Right lung (tissue), 5 donors: ENCODE data around the gene SERPINA3. TPM values are rescaled to one million over a fixed set of nuclear protein-coding genes. Genes with fewer than 3 reads are reported as not detected.

Experiments
- DNase-seq, 2 donors: peaks; one replicate each; pipeline ENCODE4 v3.0.0-alpha.2; 2013
- polyA plus RNA-seq, 5 donors: library from polyadenylated mRNA; unstranded; fragments of 120-200 nt; gene quantifications; one replicate each; pipeline versions ENCODE4 v1.2.1 to v1.2.3, GENCODE V29; 2013; ENCODE audit warnings: inconsistent platforms in 1 of 5, low replicate concordance in 1 of 5; ENCODE audit not compliant: insufficient read length in 5 of 5, insufficient read depth in 1 of 5

The SERPINA3 gene
- polyA plus RNA-seq, 5 donors: 1.0 to 2.4 (median 1.5) TPM

- DNase-seq: no peak
Measured at GRCh38 chr14:94654071-94654861, 42.1 kb downstream of the SERPINA3 start.

DNA sequence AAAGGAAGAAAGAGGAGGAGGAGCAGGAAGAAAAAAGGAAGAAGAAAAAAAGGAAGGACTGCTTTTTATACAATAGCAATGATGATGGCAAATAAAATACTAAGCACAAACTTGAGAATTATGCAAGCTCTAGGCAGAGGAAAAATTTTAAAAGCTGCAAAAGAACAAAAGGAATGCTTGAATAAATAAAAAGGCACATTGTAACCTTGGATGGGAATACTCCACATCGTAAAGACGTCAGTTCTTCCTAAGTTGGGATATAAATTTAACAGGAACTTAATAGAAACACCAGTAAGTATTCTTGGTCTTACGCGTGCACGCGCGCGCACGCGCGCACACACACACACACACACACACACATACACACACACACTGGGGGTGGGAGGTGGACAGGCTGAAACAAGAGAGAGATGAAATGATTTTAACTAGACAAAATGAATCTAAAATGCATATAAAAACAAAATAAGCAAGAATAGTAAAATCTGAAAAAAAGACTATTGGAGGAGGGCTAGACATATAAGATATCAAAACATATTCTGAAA, 43.0 kb downstream of the SERPINA3 start:
- DNase-seq: no peak

- no peak for DNase-seq
Measured at GRCh38 chr14:94656043-94656442, 43.9 kb downstream of the SERPINA3 start.

DNA sequence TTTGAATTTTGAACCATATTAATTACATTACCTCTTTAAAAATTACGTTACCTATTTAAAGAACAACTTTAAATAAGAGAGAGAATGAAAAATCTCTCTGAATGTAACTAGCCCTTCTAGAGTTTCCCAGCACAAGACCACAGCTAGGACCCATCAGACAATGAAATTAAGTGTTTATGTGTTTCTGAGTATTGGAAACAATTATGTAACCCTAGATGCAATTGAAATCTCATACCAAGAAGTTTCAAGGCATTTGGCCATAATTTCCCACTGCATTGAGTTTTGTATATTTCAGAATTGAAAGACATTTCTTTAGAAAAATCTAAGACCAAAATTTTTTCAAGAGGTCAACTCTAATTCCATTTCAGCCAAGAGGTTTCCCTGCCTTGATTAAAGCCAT, 47.1 kb downstream of the SERPINA3 start:
- DNase-seq: peak in 1 of 2 donors; percentile 54

- DNase-seq: no peak
Measured at GRCh38 chr14:94659901-94660300, 47.7 kb downstream of the SERPINA3 start.

GRCh38 chr14:94660306-94660946, 48.2 kb downstream of the SERPINA3 start:
- DNase-seq: no peak

DNA sequence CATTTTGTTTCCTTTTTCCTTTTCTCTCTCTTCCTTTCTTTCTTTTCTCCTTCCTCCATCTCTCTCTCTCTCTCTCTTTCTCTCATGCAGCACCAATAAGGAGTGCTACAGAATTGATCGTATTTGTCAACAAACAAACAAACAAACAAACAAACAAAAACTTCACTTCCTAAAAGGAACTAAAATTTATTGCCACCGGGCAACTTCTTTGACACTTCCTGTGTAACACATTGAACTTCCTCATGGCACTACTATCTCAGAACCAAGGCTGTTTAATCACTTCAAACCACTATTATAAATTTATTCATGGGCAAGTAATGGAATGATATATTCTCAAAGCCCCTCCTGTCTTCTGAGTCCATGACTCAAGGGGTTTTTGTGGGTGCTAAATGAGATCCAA, 51.3 kb downstream of the SERPINA3 start:
- no peak for DNase-seq

GRCh38 chr14:94663965-94664704, 51.9 kb downstream of the SERPINA3 start:
- DNase-seq: no peak

GRCh38 chr14:94665121-94665520, 52.9 kb downstream of the SERPINA3 start:
- DNase-seq: no peak

GRCh38 chr14:94665544-94665943, 53.4 kb downstream of the SERPINA3 start:
- no peak for DNase-seq

DNA sequence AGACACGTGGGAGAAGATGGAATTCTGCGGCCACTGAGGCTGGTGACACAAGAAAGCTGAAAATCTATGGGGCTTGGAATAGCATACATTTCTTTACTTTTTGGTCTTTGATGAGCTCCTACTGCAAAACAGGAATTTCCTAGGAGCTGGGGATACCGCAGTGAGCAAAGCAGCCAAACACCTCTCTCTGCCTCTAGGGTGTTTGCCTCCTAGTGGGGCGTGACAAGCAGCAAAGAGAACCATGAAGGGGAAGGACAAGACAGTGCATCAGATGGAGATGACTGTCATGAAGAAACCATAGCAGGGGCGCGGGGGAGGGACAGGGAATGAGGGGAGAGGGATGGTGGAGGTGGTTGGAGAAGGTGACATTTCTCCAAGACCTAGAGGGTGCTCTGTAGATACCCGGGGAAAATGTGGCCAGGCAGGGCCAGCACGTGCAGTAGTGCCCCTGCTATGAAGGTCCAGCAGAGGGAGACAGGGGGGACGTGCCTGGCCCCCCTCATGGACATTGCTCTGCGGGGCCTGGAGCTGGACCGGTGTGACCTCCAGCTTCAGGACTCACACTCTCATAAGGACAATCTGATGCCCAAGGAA, 58.6 kb downstream of the SERPINA3 start:
- DNase-seq: no peak

GRCh38 chr14:94671870-94672444, 59.8 kb downstream of the SERPINA3 start:
- DNase-seq: no peak

DNA sequence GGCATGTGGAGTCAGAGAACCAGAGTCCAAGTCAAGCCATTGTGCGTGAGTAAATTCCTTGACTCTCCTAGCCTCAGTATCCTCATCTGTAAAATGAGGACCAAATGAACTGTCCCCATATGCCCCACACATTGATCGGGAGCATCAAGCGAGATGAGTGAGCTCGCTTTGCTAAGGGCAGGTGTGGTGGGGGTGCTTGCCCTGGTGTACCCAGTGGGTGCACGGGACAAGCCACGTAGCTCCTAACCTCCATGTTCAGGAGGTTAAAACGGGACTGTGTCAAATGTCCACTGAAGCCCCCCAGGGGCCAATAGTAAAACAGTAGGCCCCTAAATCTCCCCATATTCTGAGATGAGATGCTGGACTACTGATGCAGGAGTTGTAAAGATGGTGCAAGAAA, 60.9 kb downstream of the SERPINA3 start:
- DNase-seq: no peak

Other genes starting within 250 kb of the SERPINA3 start
- gene SERPINA2, start 245.7 kb upstream of the SERPINA3 start, polyA plus RNA-seq: not detected
- 10 to 100 TPM in 1 of 5 donors, 1 to 10 TPM in 4; 4.6 to 98.6 (median 5.5) TPM for gene SERPINA1, start 223.8 kb upstream of the SERPINA3 start, polyA plus RNA-seq
- gene SERPINA11, start 159.6 kb upstream of the SERPINA3 start, polyA plus RNA-seq: under 1 TPM in 1 of 5 donors, not detected in 4; 0.60 TPM
- gene SERPINA9, start 136.2 kb upstream of the SERPINA3 start, polyA plus RNA-seq: not detected
- not detected for gene SERPINA12, start 102.9 kb upstream of the SERPINA3 start, polyA plus RNA-seq
- 1 to 10 TPM; 1.1 to 2.7 (median 1.9) TPM for gene SERPINA4, start 50.9 kb upstream of the SERPINA3 start, polyA plus RNA-seq
- 1 to 10 TPM in 1 of 5 donors, under 1 TPM in 4; 0.28 to 3.7 (median 0.44) TPM for gene SERPINA5, start 31.0 kb upstream of the SERPINA3 start, polyA plus RNA-seq
- gene GSC, start 157.7 kb downstream of the SERPINA3 start, polyA plus RNA-seq: not detected